Glomerular visceral epithelial cell (primary cell): Measurements from ENCODE around the gene HTR3B.

Source experiments
- DNase-seq: peaks from one replicate; pipeline ENCODE4 v3.0.0-alpha.2; 2016; ENCODE audit errors: extremely low spot score

The HTR3B gene

GRCh38 chr11:113991170-113991569 is 86.6 kb downstream of the HTR3B start:
- DNase-seq, result no peak

GRCh38 chr11:113991718-113992458 is 87.3 kb downstream of the HTR3B start:
- no peak for DNase-seq

GRCh38 chr11:113992459-113993110 is 88.0 kb downstream of the HTR3B start:
- DNase-seq, result no peak

- peak; percentile 5 for DNase-seq
These were observed 89.7 kb downstream of the HTR3B start for GRCh38 chr11:113994077-113994954.
